Lower leg skin (tissue), 4 donors: ENCODE data around the gene TBK1. TPM values are rescaled to one million over a fixed set of nuclear protein-coding genes. Genes with fewer than 3 reads are reported as not detected.

Experiments used
- DNase-seq, 2 donors: peaks; one replicate each; pipeline ENCODE4 v3.0.0-alpha.2; 2019; ENCODE audit warnings: low spot score in 2 of 2
- H3K4me3 ChIP-seq: fragments of 200-600 bp; sonication (generic); 2 replicates; pipeline ENCODE4 v1.5.1; 2017; ENCODE audit warnings: mild to moderate bottlenecking, low read depth; ENCODE audit not compliant: poor library complexity, severe bottlenecking
- CTCF ChIP-seq, 3 donors: fragments of 450-650 bp; IDR thresholded peaks; one replicate each; pipeline ENCODE4 v1.5.1; 2016; ENCODE audit warnings: antibody characterized with exemption in 3 of 3, mild to moderate bottlenecking in 3 of 3, moderate library complexity in 2 of 3
- POLR2A ChIP-seq, 2 donors: fragments of 450-650 bp; IDR thresholded peaks; one replicate each; pipeline ENCODE4 v1.6.1; 2016 to 2017; ENCODE audit warnings: antibody characterized with exemption in 2 of 2, mild to moderate bottlenecking in 1 of 2, moderate library complexity in 1 of 2
- WGBS, 2 donors: methylation state at CpG; one replicate each; pipeline ENCODE4 v1.1.5; 2018; 5-methylcytosine and 5-hydroxymethylcytosine counted together
- intact Hi-C: fragments of 100-400 bp; cut with DNase I; formaldehyde crosslinking; loops from one replicate; pipeline ENCODE4 v1.15.0; 2023; ENCODE audit warnings: low total_unique reads
- total RNA-seq, 4 donors: library from RNA; depleted of rRNA; stranded (reverse); fragments of >200 nt; gene quantifications; one replicate each; pipeline ENCODE4 v1.1.0, GENCODE V29; 2016

The TBK1 gene
- total RNA-seq, 4 donors from 2014 or later = 16.3 to 30.1 (median 17.3) TPM

GRCh38 chr12:64427988-64428387 is 23.9 kb upstream of the TBK1 start:
- intact Hi-C loops = no loop called here
- no peak for TF ChIP-seq POLR2A (IDR thresholded peaks at IDR 0.05)
- TF ChIP-seq CTCF (IDR thresholded peaks at IDR 0.05) = no peak
- WGBS, 2 donors = 31 to 32% methylated on average over 1 of the region's 1 CpG
- DNase-seq = no peak
- H3K4me3 ChIP-seq = no peak overlapping the region

GRCh38 chr12:64428956-64429355 is 23.0 kb upstream of the TBK1 start:
- no peak overlapping the region for H3K4me3 ChIP-seq
- no peak for TF ChIP-seq POLR2A (IDR thresholded peaks at IDR 0.05)
- no peak for TF ChIP-seq CTCF (IDR thresholded peaks at IDR 0.05)
- intact Hi-C loops = no loop called here
- WGBS, 2 donors = 84 to 95% methylated on average over 4 of the region's 4 CpGs
- DNase-seq = no peak

- intact Hi-C loops = no loop called here
- no peak for TF ChIP-seq POLR2A (IDR thresholded peaks at IDR 0.05)
- TF ChIP-seq CTCF (IDR thresholded peaks at IDR 0.05) = no peak
- H3K4me3 ChIP-seq = no peak overlapping the region
- 54 to 57% methylated on average over 2 of the region's 2 CpGs for WGBS, 2 donors
- no peak for DNase-seq
Observed at GRCh38 chr12:64430886-64431285, 21.0 kb upstream of the TBK1 start.

GRCh38 chr12:64431791-64432190 is 20.1 kb upstream of the TBK1 start:
- DNase-seq = no peak
- TF ChIP-seq CTCF (IDR thresholded peaks at IDR 0.05) = no peak
- TF ChIP-seq POLR2A (IDR thresholded peaks at IDR 0.05) = no peak
- intact Hi-C loops = no loop called here
- 92 to 93% methylated on average over 4 of the region's 4 CpGs for WGBS, 2 donors
- no peak overlapping the region for H3K4me3 ChIP-seq

GRCh38 chr12:64433915-64434314 is 18.0 kb upstream of the TBK1 start:
- 92% methylated on average over 5 of the region's 5 CpGs for WGBS, 2 donors
- no peak for TF ChIP-seq CTCF (IDR thresholded peaks at IDR 0.05)
- no peak for TF ChIP-seq POLR2A (IDR thresholded peaks at IDR 0.05)
- intact Hi-C loops = no loop called here
- H3K4me3 ChIP-seq = no peak overlapping the region
- no peak for DNase-seq

- intact Hi-C loops = no loop called here
- no peak for DNase-seq
- TF ChIP-seq POLR2A (IDR thresholded peaks at IDR 0.05) (no peak), CTCF (IDR thresholded peaks at IDR 0.05) (no peak)
- 91 to 94% methylated on average over 1 of the region's 1 CpG for WGBS, 2 donors
- no peak overlapping the region for H3K4me3 ChIP-seq
Observed at GRCh38 chr12:64440100-64440499, 11.8 kb upstream of the TBK1 start.
